Right lobe of liver (tissue), 4 donors: ENCODE results near the gene CTSL.

Experiments
- POLR2A ChIP-seq: fragments of 450-650 bp; IDR thresholded peaks from one replicate; pipeline ENCODE4 v1.6.1; 2017; ENCODE audit warnings: antibody characterized with exemption, mild to moderate bottlenecking
- TF ChIP-seq, protein P1 (sequence below), 4 donors: fragments of 200-600 bp in 3 of 4; fragments of 450-650 bp in 1 of 4; IDR thresholded peaks; one replicate each; pipeline versions ENCODE4 v1.5.1 to v1.8.0; 2016 to 2022; ENCODE audit warnings: antibody characterized with exemption in 4 of 4, mild to moderate bottlenecking in 2 of 4
- donor health status: DM: no; HTN: no; CAD: no.
- donor health status: DM: no; HTN: no; CAD: no.
- donor health status: DM: no; HTN: yes; CAD: no.

DNA sequence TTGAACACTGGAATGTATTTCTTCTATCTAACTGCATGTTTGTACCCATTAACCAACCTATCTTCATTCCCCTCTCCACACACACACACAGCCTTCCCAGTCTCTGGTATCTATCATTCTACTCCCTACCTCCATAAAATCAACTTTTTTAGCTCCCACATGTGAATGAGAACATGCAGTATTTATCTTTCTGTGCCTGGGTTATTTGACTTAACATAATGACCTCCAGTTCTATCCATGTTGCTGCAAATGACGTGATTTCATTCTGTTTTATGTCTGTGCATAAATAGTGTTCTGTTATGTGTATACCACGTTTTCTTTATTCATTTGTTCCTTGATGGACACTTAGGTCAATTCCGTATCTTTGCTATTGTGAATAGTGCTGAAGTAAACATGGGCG, 38.7 kb upstream of the CTSL start:
- TF ChIP-seq, protein P1, sequence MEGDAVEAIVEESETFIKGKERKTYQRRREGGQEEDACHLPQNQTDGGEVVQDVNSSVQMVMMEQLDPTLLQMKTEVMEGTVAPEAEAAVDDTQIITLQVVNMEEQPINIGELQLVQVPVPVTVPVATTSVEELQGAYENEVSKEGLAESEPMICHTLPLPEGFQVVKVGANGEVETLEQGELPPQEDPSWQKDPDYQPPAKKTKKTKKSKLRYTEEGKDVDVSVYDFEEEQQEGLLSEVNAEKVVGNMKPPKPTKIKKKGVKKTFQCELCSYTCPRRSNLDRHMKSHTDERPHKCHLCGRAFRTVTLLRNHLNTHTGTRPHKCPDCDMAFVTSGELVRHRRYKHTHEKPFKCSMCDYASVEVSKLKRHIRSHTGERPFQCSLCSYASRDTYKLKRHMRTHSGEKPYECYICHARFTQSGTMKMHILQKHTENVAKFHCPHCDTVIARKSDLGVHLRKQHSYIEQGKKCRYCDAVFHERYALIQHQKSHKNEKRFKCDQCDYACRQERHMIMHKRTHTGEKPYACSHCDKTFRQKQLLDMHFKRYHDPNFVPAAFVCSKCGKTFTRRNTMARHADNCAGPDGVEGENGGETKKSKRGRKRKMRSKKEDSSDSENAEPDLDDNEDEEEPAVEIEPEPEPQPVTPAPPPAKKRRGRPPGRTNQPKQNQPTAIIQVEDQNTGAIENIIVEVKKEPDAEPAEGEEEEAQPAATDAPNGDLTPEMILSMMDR (IDR thresholded peaks at IDR 0.05): no peak
- no peak for TF ChIP-seq POLR2A
